ENCODE measurements around the gene GRAMD1C.

Gene GRAMD1C

DNA sequence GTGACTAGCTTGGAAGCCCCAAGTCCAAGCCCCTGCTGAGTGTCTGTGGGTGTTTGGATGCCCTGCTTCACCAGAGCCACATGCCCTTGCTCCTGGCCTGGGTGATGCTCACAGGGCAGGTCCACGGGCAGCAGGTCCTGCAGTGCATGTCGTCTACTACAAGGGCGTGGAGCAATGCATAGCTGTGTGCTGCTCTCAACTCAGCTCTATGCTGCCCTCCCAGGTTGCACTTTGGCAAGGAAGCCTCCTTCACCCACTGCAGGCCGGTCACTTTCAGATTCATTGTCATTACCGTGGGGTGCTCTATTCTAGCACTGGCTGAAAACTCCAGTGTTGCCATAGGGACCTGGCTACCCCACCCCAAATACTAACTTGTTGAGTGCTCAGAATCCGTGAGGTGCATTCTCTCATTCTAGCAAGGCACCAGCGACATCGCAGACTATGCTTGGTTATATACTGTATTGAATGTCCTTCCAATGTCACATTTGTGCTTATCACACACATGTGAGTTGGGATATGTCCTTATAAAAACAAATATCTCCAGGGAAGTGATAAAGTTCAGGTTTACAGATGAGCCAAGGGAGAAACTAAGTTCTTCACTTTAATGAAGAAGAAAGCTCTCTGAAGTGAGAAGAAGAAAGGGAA is 51.8 kb downstream of the GRAMD1C start:
- Histone ChIP-seq H3K9ac (ENCODE audit: low read length) (no peak overlapping the region), H2AFZ (ENCODE audit: low read depth, low read length) (no peak overlapping the region), H3K4me3 (ENCODE audit: insufficient read depth in 1 of 2, low read depth in 1 of 2, low read length in 2 of 2) (no peak overlapping the region), H3K9me3 (ENCODE audit: control insufficient read depth, low read length) (no peaks in the 10 kb centered on the region), H3K27ac (ENCODE audit: low read length, poor library complexity, severe bottlenecking) (no peak overlapping the region), H2BK5ac (ENCODE audit: low read depth, low read length, poor library complexity, severe bottlenecking) (no peak overlapping the region), H2BK15ac (ENCODE audit: low read depth, poor library complexity, severe bottlenecking) (no peak overlapping the region), H3K4me1 (ENCODE audit: control insufficient read depth, insufficient read depth, low read depth, low read length) (no peaks in the 10 kb centered on the region), H3K4ac (ENCODE audit: low read depth in 1 of 2, low read length in 2 of 2) (no peak overlapping the region), H3K18ac (ENCODE audit: low read depth in 1 of 2, low read length in 2 of 2) (no peak overlapping the region), H3K36me3 (ENCODE audit: control insufficient read depth in 1 of 2, insufficient read depth in 2 of 2, low read depth in 1 of 2, low read length in 2 of 2) (peaks cover 0 to 2% of the 10 kb centered on the region in 2 experiments), H3K27me3 (ENCODE audit: control insufficient read depth in 1 of 2, insufficient read depth in 1 of 2, low read length in 2 of 2) (no peaks in the 10 kb centered on the region), H2BK120ac (ENCODE audit: low read depth, low read length) (no peak overlapping the region), H4K91ac (ENCODE audit: low read length) (no peak overlapping the region), H3K79me1 (replicated peaks; ENCODE audit: low read length, poor library complexity, severe bottlenecking) (no peaks in the 10 kb centered on the region), H4K8ac (ENCODE audit: low read length) (no peak overlapping the region), H3K14ac (ENCODE audit: low read length in 2 of 2) (peak overlapping the region in 1 of 2 experiments; percentile 53), H2BK12ac (ENCODE audit: low read length in 2 of 2) (no peak overlapping the region), H3K4me2 (ENCODE audit: low read length, poor library complexity, severe bottlenecking) (no peak overlapping the region), H2AK5ac (ENCODE audit: low read length, severe bottlenecking) (no peak overlapping the region), H3K23ac (ENCODE audit: low read length in 2 of 2) (peak overlapping the region in 1 of 2 experiments; percentile 87)
- no peak for DNase-seq
- WGBS = 69% methylated on average over 6 of the region's 8 CpGs

DNA sequence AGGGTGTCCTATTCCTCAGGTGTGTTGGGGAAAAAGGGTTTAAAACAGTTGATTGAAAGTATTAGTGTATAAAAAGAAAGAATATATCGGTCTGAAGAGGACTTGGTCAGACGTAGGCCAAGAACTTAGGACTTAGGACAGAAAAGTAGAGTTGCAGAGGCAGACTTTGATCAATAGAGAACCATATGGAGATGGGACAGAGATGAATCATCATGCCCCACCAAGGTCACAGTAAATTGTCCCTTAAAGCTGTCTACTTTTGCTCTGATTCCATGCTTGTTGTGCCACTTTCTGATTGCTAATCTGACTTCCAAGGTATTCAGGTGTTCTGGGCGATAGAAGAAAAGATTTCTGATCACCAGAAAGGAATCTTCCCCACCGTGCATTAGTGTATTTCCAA is 56.3 kb downstream of the GRAMD1C start:
- H4K91ac ChIP-seq (ENCODE audit: low read length) = no peak overlapping the region
- H3K18ac ChIP-seq (ENCODE audit: low read depth in 1 of 2, low read length in 2 of 2) = no peak overlapping the region
- no peak overlapping the region for H3K4me2 ChIP-seq (ENCODE audit: low read length, poor library complexity, severe bottlenecking)
- 98% methylated on average over 4 of the region's 4 CpGs for WGBS
- no peaks in the 10 kb centered on the region for H3K4me1 ChIP-seq (ENCODE audit: control insufficient read depth, insufficient read depth, low read depth, low read length)
- H3K79me1 ChIP-seq (replicated peaks; ENCODE audit: low read length, poor library complexity, severe bottlenecking) = no peaks in the 10 kb centered on the region
- H2BK5ac ChIP-seq (ENCODE audit: low read depth, low read length, poor library complexity, severe bottlenecking) = no peak overlapping the region
- H3K36me3 ChIP-seq (ENCODE audit: control insufficient read depth in 1 of 2, insufficient read depth in 2 of 2, low read depth in 1 of 2, low read length in 2 of 2) = no peaks in the 10 kb centered on the region
- no peak overlapping the region for H2BK120ac ChIP-seq (ENCODE audit: low read depth, low read length)
- no peaks in the 10 kb centered on the region for H3K27me3 ChIP-seq (ENCODE audit: control insufficient read depth in 1 of 2, insufficient read depth in 1 of 2, low read length in 2 of 2)
- no peak overlapping the region for H3K4ac ChIP-seq (ENCODE audit: low read depth in 1 of 2, low read length in 2 of 2)
- H3K14ac ChIP-seq (ENCODE audit: low read length in 2 of 2) = no peak overlapping the region
- H2BK12ac ChIP-seq (ENCODE audit: low read length in 2 of 2) = no peak overlapping the region
- no peak overlapping the region for H3K9ac ChIP-seq (ENCODE audit: low read length)
- no peak overlapping the region for H2BK15ac ChIP-seq (ENCODE audit: low read depth, poor library complexity, severe bottlenecking)
- H3K27ac ChIP-seq (ENCODE audit: low read length, poor library complexity, severe bottlenecking) = no peak overlapping the region
- H2AK5ac ChIP-seq (ENCODE audit: low read length, severe bottlenecking) = no peak overlapping the region
- H3K9me3 ChIP-seq (ENCODE audit: control insufficient read depth, low read length) = no peaks in the 10 kb centered on the region
- no peak overlapping the region for H3K23ac ChIP-seq (ENCODE audit: low read length in 2 of 2)
- DNase-seq = no peak
- H4K8ac ChIP-seq (ENCODE audit: low read length) = no peak overlapping the region
- no peak overlapping the region for H2AFZ ChIP-seq (ENCODE audit: low read depth, low read length)
- H3K4me3 ChIP-seq (ENCODE audit: insufficient read depth in 1 of 2, low read depth in 1 of 2, low read length in 2 of 2) = no peak overlapping the region

DNA sequence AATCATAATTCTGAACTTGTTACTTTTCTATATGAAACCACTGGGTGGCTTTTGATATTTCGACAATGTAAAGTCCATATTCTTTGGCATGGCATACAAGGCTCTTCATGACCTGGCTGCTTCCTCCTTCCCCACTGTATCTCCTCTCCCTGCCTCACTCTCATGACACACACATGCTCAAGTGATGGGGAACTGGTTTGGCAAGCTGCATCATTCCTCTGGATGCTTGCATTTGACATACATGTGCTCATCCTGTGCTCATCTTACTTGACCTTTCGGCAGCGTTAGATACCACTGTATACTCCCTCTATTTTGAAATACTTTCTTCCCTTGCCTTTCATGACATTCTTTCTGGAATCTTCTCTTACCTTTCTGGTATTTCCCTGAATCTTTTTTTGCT is 57.4 kb downstream of the GRAMD1C start:
- Histone ChIP-seq H4K91ac (ENCODE audit: low read length) (no peak overlapping the region), H2AK5ac (ENCODE audit: low read length, severe bottlenecking) (no peak overlapping the region), H3K36me3 (ENCODE audit: control insufficient read depth in 1 of 2, insufficient read depth in 2 of 2, low read depth in 1 of 2, low read length in 2 of 2) (no peaks in the 10 kb centered on the region), H2BK5ac (ENCODE audit: low read depth, low read length, poor library complexity, severe bottlenecking) (no peak overlapping the region), H3K23ac (ENCODE audit: low read length in 2 of 2) (no peak overlapping the region), H3K14ac (ENCODE audit: low read length in 2 of 2) (no peak overlapping the region), H2AFZ (ENCODE audit: low read depth, low read length) (no peak overlapping the region), H2BK120ac (ENCODE audit: low read depth, low read length) (no peak overlapping the region), H3K9me3 (ENCODE audit: control insufficient read depth, low read length) (no peaks in the 10 kb centered on the region), H3K27me3 (ENCODE audit: control insufficient read depth in 1 of 2, insufficient read depth in 1 of 2, low read length in 2 of 2) (no peaks in the 10 kb centered on the region), H4K8ac (ENCODE audit: low read length) (no peak overlapping the region), H3K4ac (ENCODE audit: low read depth in 1 of 2, low read length in 2 of 2) (no peak overlapping the region), H3K4me1 (ENCODE audit: control insufficient read depth, insufficient read depth, low read depth, low read length) (no peaks in the 10 kb centered on the region), H3K4me2 (ENCODE audit: low read length, poor library complexity, severe bottlenecking) (no peak overlapping the region), H3K27ac (ENCODE audit: low read length, poor library complexity, severe bottlenecking) (no peak overlapping the region), H3K79me1 (replicated peaks; ENCODE audit: low read length, poor library complexity, severe bottlenecking) (no peaks in the 10 kb centered on the region), H3K4me3 (ENCODE audit: insufficient read depth in 1 of 2, low read depth in 1 of 2, low read length in 2 of 2) (no peak overlapping the region), H3K9ac (ENCODE audit: low read length) (no peak overlapping the region), H3K18ac (ENCODE audit: low read depth in 1 of 2, low read length in 2 of 2) (no peak overlapping the region), H2BK15ac (ENCODE audit: low read depth, poor library complexity, severe bottlenecking) (no peak overlapping the region), H2BK12ac (ENCODE audit: low read length in 2 of 2) (no peak overlapping the region)
- 100% methylated on average over 3 of the region's 3 CpGs for WGBS
- no peak for DNase-seq

DNA sequence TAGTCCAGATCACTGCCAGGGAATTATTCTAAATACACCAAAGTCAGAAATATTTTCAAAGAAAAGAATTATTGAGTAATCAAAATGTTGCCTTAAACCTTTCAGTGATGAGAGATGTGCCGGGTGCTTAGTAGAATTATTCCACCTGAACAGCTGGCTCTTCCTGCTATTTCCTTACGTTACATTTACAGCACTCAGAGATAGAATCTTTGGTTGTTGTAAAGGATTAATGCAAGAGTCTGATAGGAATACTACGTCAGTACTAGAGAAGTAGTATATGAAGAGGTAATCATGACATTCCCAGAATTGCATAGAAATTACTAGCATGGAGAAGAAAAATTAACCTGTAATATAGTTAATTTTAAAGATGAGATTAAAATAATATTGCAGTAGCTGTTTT is 58.3 kb downstream of the GRAMD1C start:
- 100% methylated on average over 1 of the region's 3 CpGs for WGBS
- H4K91ac ChIP-seq (ENCODE audit: low read length) = no peak overlapping the region

More for the DNA sequence above, 58.3 kb downstream of the GRAMD1C start:
- Histone ChIP-seq H3K9me3 (ENCODE audit: control insufficient read depth, low read length) (no peaks in the 10 kb centered on the region), H4K8ac (ENCODE audit: low read length) (no peak overlapping the region), H3K23ac (ENCODE audit: low read length in 2 of 2) (no peak overlapping the region), H3K14ac (ENCODE audit: low read length in 2 of 2) (no peak overlapping the region), H3K4ac (ENCODE audit: low read depth in 1 of 2, low read length in 2 of 2) (no peak overlapping the region), H2BK120ac (ENCODE audit: low read depth, low read length) (no peak overlapping the region), H3K79me1 (replicated peaks; ENCODE audit: low read length, poor library complexity, severe bottlenecking) (no peaks in the 10 kb centered on the region), H2AK5ac (ENCODE audit: low read length, severe bottlenecking) (no peak overlapping the region), H2AFZ (ENCODE audit: low read depth, low read length) (no peak overlapping the region), H3K36me3 (ENCODE audit: control insufficient read depth in 1 of 2, insufficient read depth in 2 of 2, low read depth in 1 of 2, low read length in 2 of 2) (no peaks in the 10 kb centered on the region), H3K27me3 (ENCODE audit: control insufficient read depth in 1 of 2, insufficient read depth in 1 of 2, low read length in 2 of 2) (no peaks in the 10 kb centered on the region), H3K4me1 (ENCODE audit: control insufficient read depth, insufficient read depth, low read depth, low read length) (no peaks in the 10 kb centered on the region), H3K18ac (ENCODE audit: low read depth in 1 of 2, low read length in 2 of 2) (no peak overlapping the region), H3K4me2 (ENCODE audit: low read length, poor library complexity, severe bottlenecking) (no peak overlapping the region), H3K4me3 (ENCODE audit: insufficient read depth in 1 of 2, low read depth in 1 of 2, low read length in 2 of 2) (peak overlapping the region in 1 of 2 experiments; percentile 62), H3K27ac (ENCODE audit: low read length, poor library complexity, severe bottlenecking) (no peak overlapping the region), H2BK12ac (ENCODE audit: low read length in 2 of 2) (no peak overlapping the region), H2BK15ac (ENCODE audit: low read depth, poor library complexity, severe bottlenecking) (no peak overlapping the region), H3K9ac (ENCODE audit: low read length) (peak overlapping the region; percentile 68), H2BK5ac (ENCODE audit: low read depth, low read length, poor library complexity, severe bottlenecking) (no peak overlapping the region)
- DNase-seq = no peak

All from mesenchymal stem cell (in vitro differentiated cells and primary cell).